Epithelial cell of umbilical artery (primary cell): ENCODE measurements around the gene KCNA3. TPM values are rescaled to one million over a fixed set of nuclear protein-coding genes. Genes with fewer than 3 reads are reported as not detected.

Experiments used
- total RNA-seq: library from RNA; depleted of rRNA; stranded (reverse); fragments of >200 nt; gene quantifications from 2 replicates; pipeline ENCODE4 v1.2.3, GENCODE V29; 2014

KCNA3 gene
- not detected in 2 replicates for total RNA-seq

DNA sequence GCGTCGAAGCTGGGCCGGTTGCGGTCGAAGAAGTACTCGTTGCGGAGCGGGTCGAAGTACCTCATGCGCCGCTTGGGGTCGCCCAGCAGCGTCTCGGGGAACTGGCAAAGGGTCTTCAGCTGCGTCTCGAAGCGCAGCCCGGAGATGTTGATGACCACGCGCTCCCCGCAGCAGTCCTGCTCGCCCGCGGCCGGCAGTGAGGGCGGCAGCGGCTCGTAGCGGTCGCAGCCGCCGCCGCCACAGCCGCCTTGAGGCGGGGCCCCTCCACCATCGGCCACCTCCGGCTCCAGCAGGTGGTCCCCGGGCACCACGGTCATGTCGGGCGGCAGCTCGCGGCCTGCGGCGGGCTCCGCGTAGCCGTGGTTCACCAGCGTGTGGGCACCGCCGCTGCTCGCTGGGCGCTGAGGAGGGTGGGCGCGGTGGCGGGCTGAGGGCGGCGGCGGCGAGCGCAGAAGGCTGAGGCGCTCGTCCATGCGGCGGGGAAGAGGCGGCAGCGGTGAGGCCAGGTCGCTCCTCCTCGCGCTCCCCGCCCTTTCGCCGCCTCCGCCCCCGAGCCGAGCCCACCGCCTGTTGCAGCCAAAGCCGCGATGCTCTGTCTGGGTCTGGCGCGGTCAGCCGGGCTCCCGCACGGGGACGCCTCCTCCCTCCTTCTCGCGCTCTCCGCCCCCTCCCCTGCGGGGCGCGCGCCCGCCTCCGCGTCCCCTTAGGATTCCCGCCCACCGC is at the start of gene KCNA3:
TSS of gene KCNA3 (minus strand) at position 604 of the 723 bp plus-strand sequence. CDS start at position 473, 131 bp downstream.

Other genes starting within 250 kb of the KCNA3 start
- not detected in 2 replicates for gene PROK1, start 223.8 kb downstream of the KCNA3 start, total RNA-seq
- 0.15 TPM in 1 of 2 replicates, not detected in the other for gene KCNA10, start 155.8 kb downstream of the KCNA3 start, total RNA-seq
- not detected in 2 replicates for gene KCNA2, start 68.6 kb downstream of the KCNA3 start, total RNA-seq
- gene CD53, start 198.2 kb upstream of the KCNA3 start, total RNA-seq, result 0.97 and 2.4 TPM in 2 replicates